K562 (cell line): Measurements from ENCODE around the gene PTHLH.

Experiments
- CBFA2T3 ChIP-seq: fragments of 450-650 bp; IDR thresholded peaks from 2 replicates; pipeline ENCODE4 v1.6.1; 2017
- HDAC8 ChIP-seq: fragments of 450-650 bp; IDR thresholded peaks from 2 replicates; pipeline ENCODE4 v1.6.1; 2016; ENCODE audit warnings: mild to moderate bottlenecking, missing genetic modification characterization, moderate library complexity, missing compliant biosample characterization
- MAX ChIP-seq: sonication (generic); formaldehyde crosslinking; IDR thresholded peaks from 2 replicates; pipeline ENCODE4 v1.9.0; 2022; ENCODE audit warnings: mild to moderate bottlenecking, missing genetic modification reagents
- MTA1 ChIP-seq: fragments of 450-650 bp; IDR thresholded peaks from 2 replicates; pipeline ENCODE4 v1.6.1; 2017; ENCODE audit warnings: borderline replicate concordance
- NFE2 ChIP-seq: IDR thresholded peaks from 2 replicates; pipeline ENCODE4 v1.6.1; 2014; ENCODE audit warnings: antibody characterized with exemption, low read depth
- NR2C2 ChIP-seq, 2 experiments: fragments of 200-800 bp in 1 of 2; sonication (Bioruptor generic) in 1 of 2; sonication (generic) in 1 of 2; formaldehyde crosslinking in 1 of 2; IDR thresholded peaks; 2 replicates each; pipeline versions ENCODE4 v1.6.1 to v1.8.0; 2016 to 2022; ENCODE audit warnings: mild to moderate bottlenecking in 1 of 2, missing compliant biosample characterization in 1 of 2, missing genetic modification characterization in 1 of 2, missing genetic modification reagents in 1 of 2
- ZNF76 ChIP-seq: fragments of 250-450 bp; sonication (Bioruptor Pico); IDR thresholded peaks from 2 replicates; pipeline ENCODE4 v1.4.0; 2020; ENCODE audit warnings: mild to moderate bottlenecking, moderate library complexity, borderline replicate concordance
- TF ChIP-seq, protein P1 (sequence below), 3 experiments: IDR thresholded peaks in 2 of 3; conservative IDR thresholded peaks in 1 of 3; 2 replicates each; pipeline ENCODE4 v1.5.1; 2011 to 2012; ENCODE audit warnings: low read length in 3 of 3, mild to moderate bottlenecking in 3 of 3, control low read depth in 2 of 3, improper control_type of control experiment in 1 of 3, inconsistent platforms in 1 of 3, low read depth in 1 of 3, mixed read lengths in 1 of 3, moderate library complexity in 1 of 3; ENCODE audit not compliant: insufficient read depth in 2 of 3
- TF ChIP-seq, protein P2 (sequence below): sonication (generic); formaldehyde crosslinking; IDR thresholded peaks from 2 replicates; pipeline ENCODE4 v1.8.1; 2023; ENCODE audit warnings: mild to moderate bottlenecking, missing genetic modification reagents

DNA sequence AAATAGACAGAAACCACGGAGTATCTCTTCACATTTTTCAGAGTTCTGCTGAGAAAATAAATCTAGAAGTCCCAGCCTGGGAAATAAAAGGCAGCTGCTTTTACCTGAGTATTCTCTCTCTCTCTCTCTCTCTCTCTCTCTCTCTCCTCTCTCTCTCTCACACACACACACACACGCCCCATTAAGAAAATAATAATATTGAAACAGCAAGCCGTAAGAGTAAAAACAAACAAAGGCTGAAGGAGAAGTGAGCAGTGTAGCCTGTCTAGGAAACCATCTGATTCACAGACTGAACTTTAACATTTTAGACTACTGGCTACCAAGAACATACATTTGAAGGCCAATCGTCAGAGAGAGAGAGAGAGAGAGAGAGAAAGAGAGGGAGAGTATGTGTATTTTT, 8.4 kb downstream of the PTHLH start:
- TF ChIP-seq NFE2 (no peak), ZNF76 (CRISPR knock-in tag) (no peak), MTA1 (no peak), NR2C2 (CRISPR knock-in tag; IDR thresholded peaks at IDR 0.05) (no peak), NR2C2 (tag; IDR thresholded peaks at IDR 0.05) (no peak), HDAC8 (tag) (no peak), MAX (no peak), CBFA2T3 (no peak)
- TF ChIP-seq, protein P1, sequence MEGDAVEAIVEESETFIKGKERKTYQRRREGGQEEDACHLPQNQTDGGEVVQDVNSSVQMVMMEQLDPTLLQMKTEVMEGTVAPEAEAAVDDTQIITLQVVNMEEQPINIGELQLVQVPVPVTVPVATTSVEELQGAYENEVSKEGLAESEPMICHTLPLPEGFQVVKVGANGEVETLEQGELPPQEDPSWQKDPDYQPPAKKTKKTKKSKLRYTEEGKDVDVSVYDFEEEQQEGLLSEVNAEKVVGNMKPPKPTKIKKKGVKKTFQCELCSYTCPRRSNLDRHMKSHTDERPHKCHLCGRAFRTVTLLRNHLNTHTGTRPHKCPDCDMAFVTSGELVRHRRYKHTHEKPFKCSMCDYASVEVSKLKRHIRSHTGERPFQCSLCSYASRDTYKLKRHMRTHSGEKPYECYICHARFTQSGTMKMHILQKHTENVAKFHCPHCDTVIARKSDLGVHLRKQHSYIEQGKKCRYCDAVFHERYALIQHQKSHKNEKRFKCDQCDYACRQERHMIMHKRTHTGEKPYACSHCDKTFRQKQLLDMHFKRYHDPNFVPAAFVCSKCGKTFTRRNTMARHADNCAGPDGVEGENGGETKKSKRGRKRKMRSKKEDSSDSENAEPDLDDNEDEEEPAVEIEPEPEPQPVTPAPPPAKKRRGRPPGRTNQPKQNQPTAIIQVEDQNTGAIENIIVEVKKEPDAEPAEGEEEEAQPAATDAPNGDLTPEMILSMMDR (IDR thresholded peaks at IDR 0.05 in 2 of 3, conservative IDR thresholded peaks at IDR 0.05 in 1 of 3; ENCODE audit: insufficient read depth in 2 of 3, low read depth in 1 of 3, low read length in 3 of 3) = no peak
- TF ChIP-seq, protein P2, sequence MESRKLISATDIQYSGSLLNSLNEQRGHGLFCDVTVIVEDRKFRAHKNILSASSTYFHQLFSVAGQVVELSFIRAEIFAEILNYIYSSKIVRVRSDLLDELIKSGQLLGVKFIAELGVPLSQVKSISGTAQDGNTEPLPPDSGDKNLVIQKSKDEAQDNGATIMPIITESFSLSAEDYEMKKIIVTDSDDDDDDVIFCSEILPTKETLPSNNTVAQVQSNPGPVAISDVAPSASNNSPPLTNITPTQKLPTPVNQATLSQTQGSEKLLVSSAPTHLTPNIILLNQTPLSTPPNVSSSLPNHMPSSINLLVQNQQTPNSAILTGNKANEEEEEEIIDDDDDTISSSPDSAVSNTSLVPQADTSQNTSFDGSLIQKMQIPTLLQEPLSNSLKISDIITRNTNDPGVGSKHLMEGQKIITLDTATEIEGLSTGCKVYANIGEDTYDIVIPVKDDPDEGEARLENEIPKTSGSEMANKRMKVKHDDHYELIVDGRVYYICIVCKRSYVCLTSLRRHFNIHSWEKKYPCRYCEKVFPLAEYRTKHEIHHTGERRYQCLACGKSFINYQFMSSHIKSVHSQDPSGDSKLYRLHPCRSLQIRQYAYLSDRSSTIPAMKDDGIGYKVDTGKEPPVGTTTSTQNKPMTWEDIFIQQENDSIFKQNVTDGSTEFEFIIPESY (CRISPR knock-in tag) = no peak
